GM21576 (cell line): ENCODE data around the gene GHRH.
A peak's percentile ranks its signal among the peaks of the same experiment; 100 is the strongest.

Source experiments
- ATAC-seq: cut with Tn5 transposase; IDR thresholded peaks from one replicate; pipeline ENCODE4 v1.9.1; 2021; ENCODE audit warnings: mild to moderate bottlenecking, moderate library complexity; ENCODE audit not compliant: unreplicated experiment

Gene GHRH

GRCh38 chr20:37291724-37292126 lies 30.1 kb upstream of the GHRH start:
- ATAC-seq = no peak

GRCh38 chr20:37290158-37290810 lies 28.7 kb upstream of the GHRH start:
- ATAC-seq = no peak

- ATAC-seq = no peak
Observed at GRCh38 chr20:37288091-37288490, 26.5 kb upstream of the GHRH start.

- ATAC-seq = no peak
Observed at GRCh38 chr20:37285664-37286374, 24.2 kb upstream of the GHRH start.

GRCh38 chr20:37284691-37285161 lies 23.1 kb upstream of the GHRH start:
- no peak for ATAC-seq

GRCh38 chr20:37283530-37284195 lies 22.0 kb upstream of the GHRH start:
- ATAC-seq = no peak

GRCh38 chr20:37282556-37282955 lies 20.9 kb upstream of the GHRH start:
- ATAC-seq = no peak

- ATAC-seq = no peak
Observed at GRCh38 chr20:37280403-37280802, 18.8 kb upstream of the GHRH start.

GRCh38 chr20:37279820-37280219 lies 18.2 kb upstream of the GHRH start:
- ATAC-seq = no peak

GRCh38 chr20:37278966-37279590 lies 17.5 kb upstream of the GHRH start:
- no peak for ATAC-seq

- no peak for ATAC-seq
Observed at GRCh38 chr20:37277253-37277593, 15.6 kb upstream of the GHRH start.

GRCh38 chr20:37276494-37277252 lies 15.1 kb upstream of the GHRH start:
- ATAC-seq = peak; percentile 68

- no peak for ATAC-seq
Observed at GRCh38 chr20:37274851-37275524, 13.4 kb upstream of the GHRH start.

GRCh38 chr20:37273988-37274387 lies 12.4 kb upstream of the GHRH start:
- no peak for ATAC-seq

- ATAC-seq = no peak
Observed at GRCh38 chr20:37271421-37271768, 9.8 kb upstream of the GHRH start.

GRCh38 chr20:37270576-37271420 lies 9.2 kb upstream of the GHRH start:
- ATAC-seq = no peak

- ATAC-seq = no peak
Observed at GRCh38 chr20:37267667-37268313, 6.2 kb upstream of the GHRH start.

GRCh38 chr20:37266940-37267666 lies 5.5 kb upstream of the GHRH start:
- no peak for ATAC-seq
